HEK293T (cell line): ENCODE results near the gene PRKCG.

Source experiments
- CTCF ChIA-PET: fragments of 350-600 bp; formaldehyde crosslinking; extraction: SDS; loops from one replicate; lab custom pipeline; 2021; ENCODE audit warnings: antibody characterized with exemption, inconsistent platforms; lab: Yijun Ruan, JAX
- POLR2A ChIA-PET: fragments of 350-600 bp; formaldehyde crosslinking; extraction: SDS; loops from one replicate; lab custom pipeline; 2020; ENCODE audit warnings: antibody characterized with exemption, inconsistent platforms; lab: Yijun Ruan, JAX
- DNase-seq: peaks from one replicate; pipeline ENCODE4 v3.0.0; 2012; ENCODE audit warnings: mixed read lengths; ENCODE audit errors: extremely low spot score
- ARNT ChIP-seq: fragments of 450-650 bp; IDR thresholded peaks from 2 replicates; pipeline ENCODE4 v1.6.1; 2017; ENCODE audit warnings: mild to moderate bottlenecking
- BHLHE40 ChIP-seq: fragments of 450-650 bp; IDR thresholded peaks from 2 replicates; pipeline ENCODE4 v1.6.1; 2016; ENCODE audit warnings: mild to moderate bottlenecking, moderate library complexity, borderline replicate concordance
- CTBP1 ChIP-seq: fragments of 450-650 bp; IDR thresholded peaks from 2 replicates; pipeline ENCODE4 v1.6.1; 2016; ENCODE audit warnings: borderline replicate concordance
- ELF4 ChIP-seq: fragments of 450-650 bp; IDR thresholded peaks from 2 replicates; pipeline ENCODE4 v1.6.1; 2017; ENCODE audit warnings: antibody characterized with exemption
- FOXA1 ChIP-seq: fragments of 450-650 bp; IDR thresholded peaks from 2 replicates; pipeline ENCODE4 v1.6.1; 2016; ENCODE audit warnings: mild to moderate bottlenecking
- FOXK2 ChIP-seq: fragments of 450-650 bp; IDR thresholded peaks from 2 replicates; pipeline ENCODE4 v1.6.1; 2016; ENCODE audit warnings: mild to moderate bottlenecking
- FOXM1 ChIP-seq: fragments of 450-650 bp; IDR thresholded peaks from 2 replicates; pipeline ENCODE4 v1.6.1; 2017; ENCODE audit warnings: mild to moderate bottlenecking, borderline replicate concordance
- HDGF ChIP-seq: fragments of 450-650 bp; IDR thresholded peaks from 2 replicates; pipeline ENCODE4 v1.6.1; 2017; ENCODE audit warnings: antibody characterized with exemption, borderline replicate concordance
- L3MBTL2 ChIP-seq: fragments of 450-650 bp; conservative IDR thresholded peaks from 2 replicates; pipeline ENCODE4 v1.6.1; 2016; ENCODE audit warnings: mild to moderate bottlenecking
- LEF1 ChIP-seq: fragments of 450-650 bp; IDR thresholded peaks from 2 replicates; pipeline ENCODE4 v1.6.1; 2017; ENCODE audit warnings: mild to moderate bottlenecking, borderline replicate concordance
- NFRKB ChIP-seq: fragments of 450-650 bp; IDR thresholded peaks from 2 replicates; pipeline ENCODE4 v1.6.1; 2016; ENCODE audit warnings: mild to moderate bottlenecking, moderate library complexity
- PKNOX1 ChIP-seq: fragments of 450-650 bp; IDR thresholded peaks from 2 replicates; pipeline ENCODE4 v1.6.1; 2016
- SP1 ChIP-seq: fragments of 450-650 bp; IDR thresholded peaks from 2 replicates; pipeline ENCODE4 v1.6.1; 2017
- SUZ12 ChIP-seq: fragments of 450-650 bp; IDR thresholded peaks from 2 replicates; pipeline ENCODE4 v1.6.1; 2016; ENCODE audit warnings: mild to moderate bottlenecking
- TARDBP ChIP-seq: fragments of 450-650 bp; IDR thresholded peaks from 2 replicates; pipeline ENCODE4 v1.6.1; 2016
- ZNF384 ChIP-seq: fragments of 450-650 bp; IDR thresholded peaks from 2 replicates; pipeline ENCODE4 v1.6.1; 2016

The PRKCG gene

DNA sequence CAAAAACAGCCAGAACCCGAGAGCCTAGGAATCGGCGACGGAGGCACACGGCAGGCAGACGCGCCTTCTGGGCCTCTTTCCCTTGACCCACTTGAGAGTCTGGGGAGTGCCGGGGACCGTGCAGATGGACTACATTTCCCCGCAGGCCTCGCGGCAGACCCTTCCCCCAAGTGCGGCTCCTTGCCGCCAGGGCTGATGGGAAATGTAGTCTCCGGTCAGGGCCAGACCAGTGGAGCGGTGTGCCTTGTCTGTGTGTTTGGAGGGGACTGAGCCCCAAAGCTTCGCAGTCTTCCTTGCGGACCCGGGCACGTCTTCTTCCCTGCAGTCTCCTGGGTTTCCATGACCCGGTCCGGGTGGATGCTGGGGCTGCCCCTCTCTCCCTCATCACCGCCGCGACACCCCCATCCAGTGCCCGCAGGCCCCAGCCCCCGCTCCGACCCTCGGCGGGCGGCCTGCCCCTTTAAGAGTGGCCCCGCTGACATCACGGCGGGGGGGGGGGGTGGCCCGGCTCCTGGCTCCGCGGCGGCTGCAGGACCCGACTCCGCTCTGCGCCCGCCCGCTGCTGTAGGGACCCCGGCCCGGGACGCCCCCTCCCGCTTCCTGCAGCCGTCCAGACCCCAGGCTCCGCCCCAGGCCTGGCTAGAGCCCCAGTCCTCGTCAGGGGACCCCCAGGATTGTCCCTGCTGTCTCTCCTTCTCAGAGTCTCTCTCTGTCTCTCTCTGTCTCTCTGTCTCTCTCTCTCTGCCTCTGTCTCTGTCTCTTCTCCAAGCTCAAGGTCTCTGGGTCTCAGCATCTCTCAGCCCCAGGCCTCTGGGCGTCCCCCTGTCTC lies 26.3 kb downstream of the PRKCG start:
- TF ChIP-seq SUZ12 = peak; percentile 86
- TF ChIP-seq PKNOX1 = no peak
- peak; percentile 35; the same call in 1 of the 2 replicates for TF ChIP-seq L3MBTL2
- TF ChIP-seq ELF4 = no peak
- ChIA-PET POLR2A (interaction anchor here (1.0 kb wide), 1 partner anchor 16 kb away, joined by 3 read pairs; no protein-coding TSS in a partner anchor), CTCF (no interaction called here)
- peak; percentile 75 for DNase-seq

DNA sequence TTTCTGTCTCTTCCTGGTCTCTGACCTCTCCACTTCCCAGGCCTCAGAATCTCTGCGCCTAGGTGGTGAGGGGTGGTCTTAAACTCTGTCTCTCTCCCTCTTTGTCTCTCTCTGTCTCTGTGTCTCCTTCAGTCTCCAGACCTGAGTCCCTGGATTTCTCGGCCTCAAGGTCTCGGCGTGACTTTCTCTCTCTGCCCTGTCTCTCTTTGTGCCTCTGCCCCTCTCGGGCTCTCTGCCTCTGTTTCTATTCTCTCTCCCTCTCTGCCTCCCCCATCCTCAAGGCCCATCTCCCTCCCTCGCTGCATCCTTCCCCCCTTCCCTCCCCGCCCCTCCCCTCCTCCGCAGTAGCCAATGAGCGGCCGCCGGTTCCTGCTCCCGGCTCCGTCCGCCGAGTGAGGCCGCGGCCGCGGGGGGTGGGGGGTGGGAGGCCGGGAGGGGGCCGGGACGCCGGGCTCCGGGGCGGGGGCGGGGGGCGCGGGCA lies 27.0 kb downstream of the PRKCG start, which contains the start of gene CACNG7:
TSS of gene CACNG7 (plus strand) at position 344 of the 481 bp plus-strand sequence. CDS start 3,554 bp downstream, outside the sequence.
- DNase-seq = no peak
- POLR2A ChIA-PET = no interaction called here
- CTCF ChIA-PET = no interaction called here
- TF ChIP-seq SUZ12 = no peak
- no peak for TF ChIP-seq CTBP1
- TF ChIP-seq PKNOX1 = no peak
- TF ChIP-seq ZNF384 = no peak
- TF ChIP-seq FOXM1 = no peak
- TF ChIP-seq L3MBTL2 = no peak
- no peak for TF ChIP-seq LEF1
- no peak for TF ChIP-seq SP1
- TF ChIP-seq NFRKB = no peak
- no peak for TF ChIP-seq FOXK2
- TF ChIP-seq ELF4 = no peak
- no peak for TF ChIP-seq ARNT
- TF ChIP-seq FOXA1 = no peak
- no peak for TF ChIP-seq BHLHE40
- TF ChIP-seq TARDBP = no peak
- TF ChIP-seq HDGF = no peak

GRCh38 chr19:53909471-53910169 lies 27.6 kb downstream of the PRKCG start:
- no peak for DNase-seq
- TF ChIP-seq FOXM1 = no peak
- TF ChIP-seq SP1 = no peak
- TF ChIP-seq CTBP1 = no peak
- no peak for TF ChIP-seq TARDBP
- no peak for TF ChIP-seq ELF4
- no peak for TF ChIP-seq LEF1
- TF ChIP-seq FOXK2 = no peak
- TF ChIP-seq NFRKB = no peak
- no peak for TF ChIP-seq FOXA1
- TF ChIP-seq SUZ12 = no peak
- no peak for TF ChIP-seq PKNOX1
- TF ChIP-seq ZNF384 = no peak
- TF ChIP-seq L3MBTL2 = no peak
- no peak for TF ChIP-seq ARNT
- ChIA-PET CTCF (no interaction called here), POLR2A (interaction anchor here (1.5 kb wide), 1 partner anchor 30 kb away, joined by 3 read pairs; no protein-coding TSS in a partner anchor)

DNA sequence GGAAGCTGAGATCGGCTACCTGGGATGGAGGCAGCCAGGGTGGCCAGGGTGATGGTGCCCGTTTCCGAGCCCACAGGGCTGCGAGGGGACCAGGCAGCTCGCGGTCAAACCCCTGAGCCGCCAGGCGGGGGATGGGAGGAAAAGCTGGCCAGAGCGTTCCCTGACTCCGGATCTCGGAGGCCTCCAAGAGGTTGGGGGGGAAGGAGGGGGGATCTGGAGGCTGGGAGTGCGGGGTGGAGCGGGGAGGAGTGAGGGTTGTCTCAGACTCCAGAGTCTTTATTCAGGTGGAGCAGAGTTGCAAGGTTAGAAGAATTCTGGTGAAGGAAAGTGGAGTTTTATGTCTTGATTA lies 28.1 kb downstream of the PRKCG start:
- ChIA-PET POLR2A (interaction anchor here (1.5 kb wide), 1 partner anchor 31 kb away, joined by 3 read pairs; no protein-coding TSS in a partner anchor), CTCF (no interaction called here)
- TF ChIP-seq CTBP1 (no peak), FOXM1 (no peak), SUZ12 (no peak), TARDBP (no peak), LEF1 (no peak), L3MBTL2 (no peak), ELF4 (no peak), FOXK2 (no peak), FOXA1 (no peak), NFRKB (no peak), PKNOX1 (no peak), ARNT (no peak), SP1 (no peak)
- DNase-seq = no peak

DNA sequence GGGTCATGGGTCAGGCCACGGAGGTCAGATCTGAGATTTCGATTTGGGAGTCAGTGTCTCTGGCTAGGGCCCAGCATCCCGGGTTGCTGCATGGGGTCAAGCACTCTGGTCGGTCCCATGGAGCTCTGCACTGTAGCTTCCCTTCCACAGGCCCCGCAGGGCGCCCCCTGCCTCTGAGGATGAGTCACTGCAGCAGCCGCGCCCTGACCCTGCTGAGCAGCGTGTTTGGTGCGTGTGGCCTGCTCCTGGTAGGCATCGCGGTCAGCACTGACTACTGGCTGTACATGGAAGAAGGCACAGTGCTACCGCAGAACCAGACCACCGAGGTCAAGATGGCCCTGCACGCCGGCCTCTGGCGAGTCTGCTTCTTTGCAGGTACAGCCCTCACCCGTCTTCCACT lies 30.7 kb downstream of the PRKCG start:
- POLR2A ChIA-PET = no interaction called here
- CTCF ChIA-PET = interaction anchor here (0.7 to 1.5 kb wide), 6 partner anchors 12 to 112 kb away, joined by 3 to 7 read pairs (median 4); no protein-coding TSS in a partner anchor
- DNase-seq = peak; percentile 55
- TF ChIP-seq HDGF = no peak
- TF ChIP-seq L3MBTL2 = no peak
- no peak for TF ChIP-seq PKNOX1
- TF ChIP-seq BHLHE40 = no peak
- no peak for TF ChIP-seq SP1
- no peak for TF ChIP-seq FOXK2
- TF ChIP-seq TARDBP = no peak
- no peak for TF ChIP-seq NFRKB
- TF ChIP-seq SUZ12 = no peak
- TF ChIP-seq LEF1 = no peak
- TF ChIP-seq FOXM1 = no peak
- no peak for TF ChIP-seq FOXA1
